ENCODE data around the gene SYNE2. TPM values are rescaled to one million over a fixed set of nuclear protein-coding genes. Genes with fewer than 3 reads are reported as not detected.

Gene SYNE2
- total RNA-seq, 2 experiments from 2014 or later: 150 to 212 TPM

DNA sequence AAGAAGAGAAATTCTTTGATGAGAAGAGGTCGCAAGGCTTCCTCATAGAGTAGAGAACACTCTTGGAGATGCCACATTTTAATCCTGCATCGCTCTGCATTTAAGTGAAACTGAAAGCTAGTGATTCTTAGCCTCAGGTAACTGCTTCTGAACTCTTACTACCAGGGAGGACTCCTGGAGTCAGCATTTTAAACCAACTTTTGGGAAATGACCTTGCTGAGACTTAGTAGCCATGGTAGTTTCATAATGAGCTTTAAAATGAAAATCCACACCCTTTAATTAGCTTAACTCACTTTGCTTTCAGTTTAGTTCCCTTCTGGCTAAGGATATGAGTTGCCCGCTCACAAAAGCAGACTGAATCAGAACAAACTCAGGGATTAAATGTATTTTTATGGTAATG, 80.3 kb downstream of the SYNE2 start:
- H3K36me3 ChIP-seq (ENCODE audit: insufficient read depth, low read length): peaks cover 27% of the 10 kb centered on the region
- no peak overlapping the region for H2AFZ ChIP-seq (ENCODE audit: low read length)
- no peak for DNase-seq (ENCODE audit: low spot score)
- H4K20me1 ChIP-seq (ENCODE audit: insufficient read depth, low read length): no peaks in the 10 kb centered on the region
- no peak overlapping the region for H3K4me2 ChIP-seq (ENCODE audit: low read length)
- no peaks in the 10 kb centered on the region for H3K9me3 ChIP-seq (ENCODE audit: low read length)
- intact Hi-C loops (cut with micrococcal nuclease; ENCODE audit: unreplicated experiment): no loop called here
- peaks cover 17% of the 10 kb centered on the region; the same call in 1 of the 2 replicates for H3K79me2 ChIP-seq (ENCODE audit: insufficient read depth, low read depth, low read length)
- ChIA-PET POLR2A (interaction anchor here (0.6 to 1.7 kb wide), 4 partner anchors 9 to 22 kb away, joined by 3 to 5 read pairs (median 4); no protein-coding TSS in a partner anchor), CTCF (ENCODE audit: unreplicated experiment) (no interaction called here)
- no peaks in the 10 kb centered on the region for H3K9me2 ChIP-seq (ENCODE audit: insufficient read depth, low read length)
- H3K27ac ChIP-seq (ENCODE audit: low read depth, low read length, poor library complexity, severe bottlenecking): no peak overlapping the region
- TF ChIP-seq, protein P1, sequence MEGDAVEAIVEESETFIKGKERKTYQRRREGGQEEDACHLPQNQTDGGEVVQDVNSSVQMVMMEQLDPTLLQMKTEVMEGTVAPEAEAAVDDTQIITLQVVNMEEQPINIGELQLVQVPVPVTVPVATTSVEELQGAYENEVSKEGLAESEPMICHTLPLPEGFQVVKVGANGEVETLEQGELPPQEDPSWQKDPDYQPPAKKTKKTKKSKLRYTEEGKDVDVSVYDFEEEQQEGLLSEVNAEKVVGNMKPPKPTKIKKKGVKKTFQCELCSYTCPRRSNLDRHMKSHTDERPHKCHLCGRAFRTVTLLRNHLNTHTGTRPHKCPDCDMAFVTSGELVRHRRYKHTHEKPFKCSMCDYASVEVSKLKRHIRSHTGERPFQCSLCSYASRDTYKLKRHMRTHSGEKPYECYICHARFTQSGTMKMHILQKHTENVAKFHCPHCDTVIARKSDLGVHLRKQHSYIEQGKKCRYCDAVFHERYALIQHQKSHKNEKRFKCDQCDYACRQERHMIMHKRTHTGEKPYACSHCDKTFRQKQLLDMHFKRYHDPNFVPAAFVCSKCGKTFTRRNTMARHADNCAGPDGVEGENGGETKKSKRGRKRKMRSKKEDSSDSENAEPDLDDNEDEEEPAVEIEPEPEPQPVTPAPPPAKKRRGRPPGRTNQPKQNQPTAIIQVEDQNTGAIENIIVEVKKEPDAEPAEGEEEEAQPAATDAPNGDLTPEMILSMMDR (conservative IDR thresholded peaks at IDR 0.05; ENCODE audit: low read length): no peak
- no peak for TF ChIP-seq EZH2phosphoT487 (IDR thresholded peaks at IDR 0.05; ENCODE audit: borderline replicate concordance, low read depth, low read length)
- H3K4me3 ChIP-seq (ENCODE audit: low read depth, low read length, poor library complexity, severe bottlenecking): no peak overlapping the region
- H3K4me1 ChIP-seq (ENCODE audit: insufficient read depth, low read length, poor library complexity, severe bottlenecking): peaks cover 8% of the 10 kb centered on the region
- BruUV-seq (replicated peaks): no TSS peak

DNA sequence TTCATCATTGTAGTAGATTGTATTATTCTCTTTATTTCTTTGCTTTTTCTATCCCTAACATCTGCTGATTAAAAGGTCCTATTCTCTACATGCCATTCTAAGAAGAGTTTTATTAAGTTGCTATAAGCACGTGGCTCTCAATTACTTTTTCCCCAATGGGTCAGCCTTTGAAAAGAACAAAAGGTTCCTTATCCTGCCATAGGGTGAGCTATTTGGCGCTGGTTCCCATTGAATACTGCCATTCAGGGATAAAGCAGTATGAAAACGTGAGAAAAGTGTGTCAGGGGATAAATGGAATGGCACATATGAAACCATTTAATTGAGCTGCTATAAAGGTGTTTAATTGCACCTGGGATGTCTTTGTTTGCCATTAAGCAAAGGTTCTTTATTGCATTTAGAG, 80.9 kb downstream of the SYNE2 start:
- TSS peak; percentile 5 for BruUV-seq (replicated peaks)
- ChIA-PET CTCF (ENCODE audit: unreplicated experiment) (no interaction called here), POLR2A (interaction anchor here (0.9 to 1.7 kb wide), 3 partner anchors 15 to 21 kb away, joined by 3 to 5 read pairs (median 5); no protein-coding TSS in a partner anchor)
- H3K9me3 ChIP-seq (ENCODE audit: low read length): no peaks in the 10 kb centered on the region
- DNase-seq (ENCODE audit: low spot score): no peak
- H3K4me3 ChIP-seq (ENCODE audit: low read depth, low read length, poor library complexity, severe bottlenecking): no peak overlapping the region
- peaks cover 11% of the 10 kb centered on the region; the same call in 1 of the 2 replicates for H3K79me2 ChIP-seq (ENCODE audit: insufficient read depth, low read depth, low read length)
- H3K4me1 ChIP-seq (ENCODE audit: insufficient read depth, low read length, poor library complexity, severe bottlenecking): peaks cover 14% of the 10 kb centered on the region
- intact Hi-C loops (cut with micrococcal nuclease; ENCODE audit: unreplicated experiment): no loop called here
- H3K27ac ChIP-seq (ENCODE audit: low read depth, low read length, poor library complexity, severe bottlenecking): no peak overlapping the region
- no peaks in the 10 kb centered on the region for H3K9me2 ChIP-seq (ENCODE audit: insufficient read depth, low read length)
- H2AFZ ChIP-seq (ENCODE audit: low read length): no peak overlapping the region
- no peaks in the 10 kb centered on the region for H4K20me1 ChIP-seq (ENCODE audit: insufficient read depth, low read length)
- peaks cover 23% of the 10 kb centered on the region for H3K36me3 ChIP-seq (ENCODE audit: insufficient read depth, low read length)
- H3K4me2 ChIP-seq (ENCODE audit: low read length): no peak overlapping the region
- TF ChIP-seq EZH2phosphoT487 (IDR thresholded peaks at IDR 0.05; ENCODE audit: borderline replicate concordance, low read depth, low read length): no peak
- TF ChIP-seq, protein P1 (conservative IDR thresholded peaks at IDR 0.05; ENCODE audit: low read length): no peak

DNA sequence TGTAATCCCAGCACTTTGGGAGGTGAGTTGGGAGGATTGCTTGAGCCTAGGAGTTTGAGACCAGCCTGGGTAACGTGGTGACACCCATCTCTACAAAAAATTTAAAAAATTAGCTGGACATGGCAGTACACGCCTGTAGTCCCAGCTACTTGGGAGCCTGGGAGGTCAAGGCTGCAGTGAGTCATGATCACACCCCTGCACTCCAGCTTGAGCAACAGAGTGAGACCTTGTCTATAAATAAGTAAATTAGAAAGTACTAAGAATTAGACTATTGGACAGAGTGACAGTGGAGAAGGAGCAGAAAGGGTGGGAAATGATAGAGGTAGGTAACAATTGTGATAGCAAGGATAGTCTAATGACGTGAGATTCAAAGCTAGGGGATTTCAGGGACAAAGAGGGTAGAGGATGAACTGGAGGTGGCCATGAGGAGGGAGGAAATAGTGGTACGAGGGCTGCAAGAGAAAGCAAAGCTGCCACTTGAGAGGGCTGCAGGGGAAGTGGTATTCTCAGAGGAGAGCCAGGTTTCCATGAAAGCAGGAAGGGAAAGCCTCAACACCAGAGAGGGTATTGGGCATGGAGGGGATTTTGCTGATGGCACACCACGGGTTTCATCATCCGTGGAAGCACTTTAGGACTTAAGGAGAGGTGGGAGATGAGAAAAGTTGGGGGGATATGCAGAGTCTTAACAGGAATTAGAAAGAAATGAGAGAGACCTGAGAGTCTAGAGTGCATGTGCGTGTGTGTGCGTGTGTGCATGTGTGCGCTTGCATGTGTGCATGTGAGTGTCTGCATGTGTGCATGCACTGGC, 85.6 kb downstream of the SYNE2 start:
- H3K4me2 ChIP-seq (ENCODE audit: low read length): peak overlapping the region; percentile 40
- H3K79me2 ChIP-seq (ENCODE audit: insufficient read depth, low read depth, low read length): peaks cover 11% of the 10 kb centered on the region; the same call in 1 of the 2 replicates
- ChIA-PET POLR2A (interaction anchor here (0.6 kb wide), 1 partner anchor 299 kb away, joined by 4 read pairs; no protein-coding TSS in a partner anchor), CTCF (ENCODE audit: unreplicated experiment) (no interaction called here)
- H2AFZ ChIP-seq (ENCODE audit: low read length): no peak overlapping the region
- no peaks in the 10 kb centered on the region for H3K9me3 ChIP-seq (ENCODE audit: low read length)
- H3K4me3 ChIP-seq (ENCODE audit: low read depth, low read length, poor library complexity, severe bottlenecking): no peak overlapping the region
- peaks cover 33% of the 10 kb centered on the region for H3K36me3 ChIP-seq (ENCODE audit: insufficient read depth, low read length)
- BruUV-seq (replicated peaks): no TSS peak
- H4K20me1 ChIP-seq (ENCODE audit: insufficient read depth, low read length): no peaks in the 10 kb centered on the region
- peaks cover 40% of the 10 kb centered on the region for H3K4me1 ChIP-seq (ENCODE audit: insufficient read depth, low read length, poor library complexity, severe bottlenecking)
- TF ChIP-seq EZH2phosphoT487 (IDR thresholded peaks at IDR 0.05; ENCODE audit: borderline replicate concordance, low read depth, low read length): no peak
- TF ChIP-seq, protein P1 (conservative IDR thresholded peaks at IDR 0.05; ENCODE audit: low read length): no peak
- peak; percentile 33 for DNase-seq (ENCODE audit: low spot score)
- intact Hi-C loops (cut with micrococcal nuclease; ENCODE audit: unreplicated experiment): no loop called here
- no peaks in the 10 kb centered on the region for H3K9me2 ChIP-seq (ENCODE audit: insufficient read depth, low read length)
- peak overlapping the region; percentile 23 for H3K27ac ChIP-seq (ENCODE audit: low read depth, low read length, poor library complexity, severe bottlenecking)
